Measurements from ENCODE around the gene SYNJ1. TPM values are rescaled to one million over a fixed set of nuclear protein-coding genes. Genes with fewer than 3 reads are reported as not detected.

SYNJ1 gene
- total and polyA plus RNA-seq, 9 of the 15 experiments (the other 6 are each of a cell fraction or from before 2014, with no cell fraction given): 2.4 to 10.6 (median 5.6) TPM

- TF ChIP-seq RNF219 (CRISPR knock-in tag; IDR thresholded peaks at IDR 0.05) (no peak), CXXC5 (CRISPR knock-in tag; IDR thresholded peaks at IDR 0.05) (peak; percentile 77), CCNT2 (IDR thresholded peaks at IDR 0.05; ENCODE audit: borderline replicate concordance, extremely low read depth, insufficient read length, low read depth, low read length) (peak; percentile 45), TFAP4 (CRISPR knock-in tag; IDR thresholded peaks at IDR 0.05; ENCODE audit: borderline replicate concordance) (peak; percentile 100), ZNF395 (CRISPR knock-in tag; IDR thresholded peaks at IDR 0.05) (peak; percentile 57; the same call in 1 of the 2 replicates), ZNF644 (tag; IDR thresholded peaks at IDR 0.05; ENCODE audit: low read depth) (no peak), POLR2G (IDR thresholded peaks at IDR 0.05; ENCODE audit: low read depth, low read length) (peak; percentile 88), E4F1 (CRISPR knock-in tag; IDR thresholded peaks at IDR 0.05; ENCODE audit: borderline replicate concordance) (no peak), CBFB (CRISPR knock-in tag; IDR thresholded peaks at IDR 0.05) (peak; percentile 88), CCAR2 (IDR thresholded peaks at IDR 0.05; ENCODE audit: low read depth, low read length) (no peak), POLR2B (IDR thresholded peaks at IDR 0.05; ENCODE audit: low read depth, partially characterized antibody) (peak; percentile 67), ZBTB5 (IDR thresholded peaks at IDR 0.05) (no peak), TCF7 (IDR thresholded peaks at IDR 0.05; ENCODE audit: borderline replicate concordance) (peak; percentile 47; the same call in 1 of the 2 replicates), HDGF (IDR thresholded peaks at IDR 0.05) (no peak)
- TF ChIP-seq, protein P1, sequence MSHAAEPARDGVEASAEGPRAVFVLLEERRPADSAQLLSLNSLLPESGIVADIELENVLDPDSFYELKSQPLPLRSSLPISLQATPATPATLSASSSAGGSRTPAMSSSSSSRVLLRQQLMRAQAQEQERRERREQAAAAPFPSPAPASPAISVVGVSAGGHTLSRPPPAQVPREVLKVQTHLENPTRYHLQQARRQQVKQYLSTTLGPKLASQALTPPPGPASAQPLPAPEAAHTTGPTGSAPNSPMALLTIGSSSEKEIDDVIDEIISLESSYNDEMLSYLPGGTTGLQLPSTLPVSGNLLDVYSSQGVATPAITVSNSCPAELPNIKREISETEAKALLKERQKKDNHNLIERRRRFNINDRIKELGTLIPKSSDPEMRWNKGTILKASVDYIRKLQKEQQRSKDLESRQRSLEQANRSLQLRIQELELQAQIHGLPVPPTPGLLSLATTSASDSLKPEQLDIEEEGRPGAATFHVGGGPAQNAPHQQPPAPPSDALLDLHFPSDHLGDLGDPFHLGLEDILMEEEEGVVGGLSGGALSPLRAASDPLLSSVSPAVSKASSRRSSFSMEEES (CRISPR knock-in tag; IDR thresholded peaks at IDR 0.05): no peak
Measured at GRCh38 chr21:32612075-32612998, 115.5 kb downstream of the SYNJ1 start, which contains the start of gene CFAP298 (continued).

Data from K562 (cell line).